HEK293 (cell line): ENCODE data around the gene COPA.
A peak's percentile ranks its signal among the peaks of the same experiment; 100 is the strongest.

Experiments used
- BCL11B ChIP-seq: fragments of 450-650 bp; formaldehyde crosslinking; IDR thresholded peaks from 2 replicates; pipeline ENCODE4 v1.5.1; 2016; ENCODE audit warnings: low read depth, missing biosample characterization, missing genetic modification characterization
- GLI2 ChIP-seq: fragments of 450-650 bp; formaldehyde crosslinking; IDR thresholded peaks from 2 replicates; pipeline ENCODE4; 2017; ENCODE audit warnings: missing biosample characterization, missing genetic modification characterization, low read depth, borderline replicate concordance
- OVOL3 ChIP-seq: fragments of 450-650 bp; formaldehyde crosslinking; IDR thresholded peaks from 2 replicates; pipeline ENCODE4 v1.5.1; 2016; ENCODE audit warnings: missing biosample characterization, missing genetic modification characterization
- SCRT2 ChIP-seq: fragments of 450-650 bp; formaldehyde crosslinking; IDR thresholded peaks from 2 replicates; pipeline ENCODE4 v1.5.1; 2016; ENCODE audit warnings: missing biosample characterization, missing genetic modification characterization
- YY2 ChIP-seq: fragments of 450-650 bp; formaldehyde crosslinking; IDR thresholded peaks from 2 replicates; pipeline ENCODE4 v1.5.1; 2016; ENCODE audit warnings: missing biosample characterization, missing genetic modification characterization
- ZBTB10 ChIP-seq: fragments of 450-650 bp; formaldehyde crosslinking; IDR thresholded peaks from 2 replicates; pipeline ENCODE4 v1.5.1; 2016; ENCODE audit warnings: missing biosample characterization, missing genetic modification characterization
- ZBTB21 ChIP-seq: fragments of 450-650 bp; formaldehyde crosslinking; IDR thresholded peaks from 2 replicates; pipeline ENCODE4 v1.5.1; 2017; ENCODE audit warnings: missing biosample characterization, missing genetic modification characterization
- ZBTB49 ChIP-seq: fragments of 450-650 bp; formaldehyde crosslinking; IDR thresholded peaks from 2 replicates; pipeline ENCODE4 v1.5.1; 2016; ENCODE audit warnings: missing biosample characterization, missing genetic modification characterization, low read depth
- ZBTB8A ChIP-seq: fragments of 450-650 bp; formaldehyde crosslinking; IDR thresholded peaks from 2 replicates; pipeline ENCODE4 v1.5.1; 2016; ENCODE audit warnings: missing biosample characterization, missing genetic modification characterization
- ZFP69B ChIP-seq: fragments of 450-650 bp; formaldehyde crosslinking; IDR thresholded peaks from 2 replicates; pipeline ENCODE4 v1.5.1; 2016; ENCODE audit warnings: missing biosample characterization, missing genetic modification characterization
- ZNF10 ChIP-seq: fragments of 450-650 bp; formaldehyde crosslinking; IDR thresholded peaks from 2 replicates; pipeline ENCODE4 v1.5.1; 2017; ENCODE audit warnings: missing biosample characterization, missing genetic modification characterization
- ZNF18 ChIP-seq: fragments of 450-650 bp; formaldehyde crosslinking; IDR thresholded peaks from 2 replicates; pipeline ENCODE4 v1.5.1; 2016; ENCODE audit warnings: missing biosample characterization, missing genetic modification characterization
- ZNF26 ChIP-seq: fragments of 450-650 bp; formaldehyde crosslinking; IDR thresholded peaks from 2 replicates; pipeline ENCODE4 v1.5.1; 2016; ENCODE audit warnings: missing biosample characterization, missing genetic modification characterization
- ZNF280D ChIP-seq: fragments of 450-650 bp; formaldehyde crosslinking; IDR thresholded peaks from 2 replicates; pipeline ENCODE4 v1.5.1; 2016; ENCODE audit warnings: missing biosample characterization, missing genetic modification characterization
- ZNF366 ChIP-seq: fragments of 450-650 bp; formaldehyde crosslinking; conservative IDR thresholded peaks from 2 replicates; pipeline ENCODE4 v1.5.1; 2016; ENCODE audit warnings: missing biosample characterization, missing genetic modification characterization
- ZNF426 ChIP-seq: fragments of 450-650 bp; formaldehyde crosslinking; IDR thresholded peaks from 2 replicates; pipeline ENCODE4 v1.5.1; 2017; ENCODE audit warnings: missing biosample characterization, missing genetic modification characterization, mild to moderate bottlenecking, inconsistent platforms, moderate library complexity
- ZNF48 ChIP-seq: fragments of 450-650 bp; formaldehyde crosslinking; IDR thresholded peaks from 2 replicates; pipeline ENCODE4 v1.5.1; 2016; ENCODE audit warnings: missing biosample characterization, missing genetic modification characterization
- ZNF521 ChIP-seq: fragments of 450-650 bp; formaldehyde crosslinking; IDR thresholded peaks from 2 replicates; pipeline ENCODE4 v1.5.1; 2017; ENCODE audit warnings: missing biosample characterization, mild to moderate bottlenecking, missing genetic modification characterization
- ZNF664 ChIP-seq: fragments of 450-650 bp; formaldehyde crosslinking; IDR thresholded peaks from 2 replicates; pipeline ENCODE4 v1.5.1; 2016; ENCODE audit warnings: missing biosample characterization, missing genetic modification characterization
- ZNF677 ChIP-seq: fragments of 450-650 bp; IDR thresholded peaks from 2 replicates; pipeline ENCODE4 v1.5.0; 2018; ENCODE audit warnings: missing biosample characterization, mild to moderate bottlenecking, missing genetic modification characterization, moderate library complexity
- ZNF76 ChIP-seq: fragments of 450-650 bp; formaldehyde crosslinking; IDR thresholded peaks from 2 replicates; pipeline ENCODE4; 2016; ENCODE audit warnings: low read depth, missing biosample characterization, missing genetic modification characterization, borderline replicate concordance
- ZNF830 ChIP-seq: fragments of 450-650 bp; IDR thresholded peaks from 2 replicates; pipeline ENCODE4 v1.5.0; 2018; ENCODE audit warnings: missing biosample characterization, missing genetic modification characterization, low read depth, mild to moderate bottlenecking, moderate library complexity

Gene COPA

GRCh38 chr1:160261893-160262794 lies 80.9 kb downstream of the COPA start, which contains the start of gene DCAF8 (continued):
- TF ChIP-seq ZBTB10 (tag by site-specific recombination) (peak; percentile 48; the same call in 1 of the 2 replicates), ZNF26 (no peak), ZFP69B (tag by site-specific recombination) (peak; percentile 74), BCL11B (peak; percentile 74; the same call in 1 of the 2 replicates), ZBTB21 (tag by site-specific recombination) (0 out of 2 replicates have a peak, but pooled peaks have one; percentile 46), ZBTB8A (tag by site-specific recombination) (peak; percentile 59), ZNF18 (tag by site-specific recombination) (no peak), ZNF830 (no peak), ZBTB49 (tag by site-specific recombination) (no peak), ZNF664 (no peak), ZNF426 (tag by site-specific recombination) (no peak), ZNF76 (peak; percentile 91), ZNF366 (tag by site-specific recombination) (peak; percentile 79), ZNF677 (tag by site-specific recombination) (no peak), ZNF521 (tag by site-specific recombination) (no peak), ZNF280D (tag by site-specific recombination) (0 out of 2 replicates have a peak, but pooled peaks have one; percentile 24), SCRT2 (peak; percentile 55; the same call in 1 of the 2 replicates), OVOL3 (no peak), ZNF48 (tag by site-specific recombination) (no peak), ZNF10 (0 out of 2 replicates have a peak, but pooled peaks have one; percentile 8), YY2 (tag by site-specific recombination) (peak; percentile 97), GLI2 (tag by site-specific recombination) (no peak)
